HG03196 (cell line): ENCODE measurements around the gene CLEC16A.
"Not testable (repeated sequence)": the region's sequence is repeated elsewhere in the genome, so short reads cannot be mapped to it uniquely, and the experiment has no call there.

ENCODE experiments used
- ATAC-seq: cut with Tn5 transposase; IDR thresholded peaks from one replicate; pipeline ENCODE4 v1.9.1; 2021; ENCODE audit not compliant: unreplicated experiment

CLEC16A gene

GRCh38 chr16:10965440-10966061 lies 21.2 kb downstream of the CLEC16A start:
- ATAC-seq: peak; percentile 47

DNA sequence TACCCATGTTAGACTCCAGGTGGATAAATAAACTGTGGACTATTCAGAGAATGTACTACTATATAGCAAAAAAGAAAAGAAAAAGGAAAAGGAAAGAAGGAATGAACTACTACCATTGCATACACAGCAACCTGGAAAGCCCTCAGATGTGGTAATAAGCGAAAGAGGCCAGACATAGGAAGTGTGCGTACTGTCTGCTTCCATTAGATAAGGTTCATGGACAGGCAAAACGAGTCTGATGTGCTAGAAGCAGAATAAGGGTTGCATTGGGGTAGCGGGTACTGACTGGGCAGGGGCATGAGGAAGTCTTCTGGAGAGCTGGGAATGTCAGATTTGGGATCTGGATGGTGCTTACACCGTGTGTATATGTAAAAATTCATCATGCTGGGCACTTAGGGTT lies 21.8 kb downstream of the CLEC16A start:
- ATAC-seq: no peak

DNA sequence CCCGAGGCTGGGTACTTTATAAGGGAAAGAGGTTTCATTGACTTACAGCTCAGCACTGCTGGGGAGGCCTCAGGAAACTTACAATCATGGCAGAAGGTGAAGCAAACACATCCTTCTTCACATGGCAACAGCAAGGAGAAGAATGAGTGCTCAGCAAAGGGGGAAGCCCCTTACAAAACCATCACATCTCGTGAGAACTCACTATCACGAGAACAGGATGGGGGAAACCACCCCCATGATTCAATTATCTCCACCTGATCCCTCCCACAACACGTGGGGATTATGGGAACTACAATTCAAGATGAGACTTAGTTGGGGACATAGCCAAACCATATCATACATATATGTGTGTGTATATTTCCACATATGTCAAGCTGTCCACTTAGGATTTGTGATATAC lies 22.2 kb downstream of the CLEC16A start:
- ATAC-seq: not testable (repeated sequence)

DNA sequence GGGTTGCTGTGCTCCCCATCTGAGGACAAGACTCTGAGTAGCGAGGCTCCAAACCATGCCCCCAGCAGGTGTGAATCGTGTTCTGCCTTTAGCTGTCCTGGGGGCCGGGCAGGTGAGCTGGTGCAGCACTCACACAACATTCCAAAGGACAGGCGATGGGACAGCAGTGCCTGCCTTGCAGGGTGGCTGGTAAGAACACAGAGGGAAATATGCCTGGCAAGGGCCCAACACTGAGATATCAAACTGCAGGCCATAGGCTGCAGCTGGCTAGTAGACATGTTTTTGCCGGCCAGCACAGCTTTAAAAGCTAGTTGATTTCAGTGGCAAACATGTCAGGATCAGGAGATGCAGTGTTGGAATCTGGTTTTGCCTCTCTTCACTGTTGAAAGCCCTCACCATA lies 23.6 kb downstream of the CLEC16A start:
- ATAC-seq: no peak

GRCh38 chr16:10968498-10968897 lies 24.1 kb downstream of the CLEC16A start:
- no peak for ATAC-seq

DNA sequence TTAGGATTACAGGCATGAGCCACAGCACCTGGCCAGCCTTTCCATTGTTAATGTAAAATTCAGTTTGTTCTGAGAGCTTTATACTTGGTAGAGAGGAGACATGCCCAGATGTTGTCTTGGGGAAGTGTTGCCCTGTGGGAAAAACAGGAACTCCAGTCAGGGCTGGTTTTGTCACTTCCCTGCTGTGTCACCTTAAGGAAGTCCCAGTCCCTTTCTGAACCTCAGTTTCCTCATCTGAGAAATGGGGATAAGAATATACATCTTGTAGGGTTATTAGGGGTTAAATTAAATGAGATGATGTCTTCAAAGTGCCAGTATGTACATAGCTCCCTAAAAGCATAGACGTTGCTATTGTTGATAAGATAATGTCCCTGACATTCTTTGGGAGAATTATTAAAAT lies 25.3 kb downstream of the CLEC16A start:
- no peak for ATAC-seq

GRCh38 chr16:10970065-10970464 lies 25.7 kb downstream of the CLEC16A start:
- ATAC-seq: no peak

DNA sequence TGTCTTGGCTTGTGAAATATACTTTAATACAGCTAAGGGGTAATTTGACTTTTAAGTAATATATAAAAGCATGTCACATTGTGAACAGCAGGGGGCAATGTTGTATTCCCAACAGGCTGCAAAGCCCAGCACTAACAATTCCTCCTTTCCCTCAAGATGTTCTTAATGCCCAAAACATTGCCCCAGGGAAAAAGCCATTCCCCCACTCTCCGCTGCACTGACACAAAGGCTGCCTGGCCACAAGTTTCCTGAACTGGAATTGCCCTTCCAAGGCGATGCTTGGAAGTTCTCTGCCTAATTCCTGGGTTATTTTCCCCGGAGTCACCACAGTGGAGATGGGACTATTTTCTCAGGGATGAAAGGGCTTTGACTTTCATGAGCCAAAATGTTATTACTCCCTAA lies 27.2 kb downstream of the CLEC16A start:
- ATAC-seq: no peak

DNA sequence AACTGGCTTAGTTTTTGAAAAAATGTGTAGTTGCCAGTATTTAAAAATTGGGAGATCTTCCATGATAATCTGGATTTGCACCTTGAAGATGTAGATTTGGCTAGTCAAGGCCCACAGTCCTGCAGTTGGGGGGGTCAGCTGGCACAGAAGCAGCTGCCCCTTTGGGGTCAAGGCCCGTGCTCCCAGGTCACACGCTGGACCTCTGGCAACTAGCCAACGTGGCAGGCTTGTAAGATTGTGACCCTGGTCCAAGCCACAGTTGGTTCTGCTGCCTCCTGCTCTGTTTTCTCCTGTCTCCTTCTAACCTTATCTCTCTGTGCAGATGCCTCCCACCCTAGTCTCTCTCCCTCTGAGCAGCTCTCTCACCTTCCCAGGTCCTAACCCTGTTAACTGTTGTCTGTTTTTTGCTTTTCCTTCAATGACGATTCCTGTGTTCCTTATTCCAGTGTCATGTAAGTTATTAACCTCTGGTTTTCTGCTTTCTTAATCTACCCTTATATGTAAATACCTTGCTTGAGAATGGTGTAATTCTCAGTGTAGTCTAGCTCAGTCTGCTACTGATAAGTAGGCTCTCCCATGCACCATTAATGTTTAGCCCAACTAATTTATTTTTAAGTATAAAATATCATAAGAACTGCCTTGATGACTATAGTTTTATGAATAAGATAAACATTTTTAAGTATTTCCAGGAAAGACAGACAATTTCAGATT lies 27.9 kb downstream of the CLEC16A start:
- ATAC-seq: no peak

- no peak for ATAC-seq
These were observed 28.6 kb downstream of the CLEC16A start for GRCh38 chr16:10972819-10973464.

DNA sequence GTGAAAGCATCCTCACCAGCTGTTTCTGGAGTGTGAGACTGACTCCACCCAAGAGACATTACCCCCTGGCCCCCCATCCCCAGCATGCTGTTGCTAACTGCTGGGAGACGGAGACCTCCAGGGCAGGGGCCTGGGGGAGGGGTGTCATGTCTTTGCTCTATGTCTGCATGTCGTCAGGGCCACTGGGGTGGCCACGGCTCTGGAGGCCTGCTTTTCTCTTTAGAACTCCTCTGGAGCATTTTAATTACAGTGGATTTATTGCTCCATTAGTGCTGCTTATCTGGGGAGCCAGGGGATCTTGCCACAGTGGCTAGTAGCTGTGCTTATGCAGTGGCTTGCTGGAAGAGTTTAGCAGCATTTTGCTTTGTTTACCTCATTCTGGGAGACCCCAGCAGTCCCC lies 32.3 kb downstream of the CLEC16A start:
- ATAC-seq: no peak

DNA sequence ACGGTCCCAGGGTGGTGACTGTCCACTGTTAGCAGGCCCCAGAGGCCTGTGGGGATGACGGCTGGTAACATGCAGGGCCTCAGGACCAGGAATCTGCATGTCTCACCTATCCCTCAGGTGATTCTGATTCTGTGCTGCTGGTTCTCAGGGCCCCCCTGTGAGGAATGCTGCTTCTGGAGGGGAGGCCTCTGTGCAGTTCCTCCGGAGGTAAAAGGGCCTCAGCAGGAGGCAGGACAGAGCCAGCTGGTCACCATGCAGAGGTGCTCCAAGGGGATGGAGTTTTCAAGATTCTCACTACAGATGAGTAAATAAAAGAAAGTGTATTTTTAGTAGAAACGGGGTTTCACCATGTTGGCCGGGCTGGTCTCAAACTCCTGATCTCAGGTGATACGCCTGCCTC lies 33.8 kb downstream of the CLEC16A start:
- no peak for ATAC-seq

DNA sequence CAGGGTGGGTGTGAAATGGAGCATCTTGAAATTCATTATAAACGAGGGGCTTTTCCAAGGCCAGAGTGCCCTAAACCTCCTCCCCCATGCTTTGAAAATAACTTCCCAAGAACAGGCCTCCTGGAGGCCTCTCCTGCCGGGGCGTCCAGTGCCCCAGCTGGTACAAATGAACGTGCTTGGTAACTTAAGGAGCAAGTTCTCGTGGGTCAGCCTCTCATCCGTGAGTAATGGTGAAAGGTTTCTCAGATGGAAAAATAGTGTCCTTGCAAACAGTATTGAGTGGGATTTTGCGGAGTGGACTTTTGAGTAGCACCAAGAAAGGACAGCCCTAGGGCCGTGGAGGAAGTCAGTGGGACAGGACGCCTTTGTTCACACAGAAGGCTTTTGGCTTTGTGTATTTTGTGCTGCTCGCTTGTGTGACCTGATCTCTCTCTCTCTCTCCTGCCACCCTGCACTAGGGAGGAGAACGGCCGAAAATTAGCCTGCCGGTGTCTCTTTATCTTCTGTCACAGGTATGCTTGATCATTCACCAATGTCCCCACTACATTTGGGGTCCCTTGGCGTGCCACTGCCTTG lies 34.6 kb downstream of the CLEC16A start:
- ATAC-seq: no peak

GRCh38 chr16:10979717-10980601 lies 35.6 kb downstream of the CLEC16A start:
- no peak for ATAC-seq

DNA sequence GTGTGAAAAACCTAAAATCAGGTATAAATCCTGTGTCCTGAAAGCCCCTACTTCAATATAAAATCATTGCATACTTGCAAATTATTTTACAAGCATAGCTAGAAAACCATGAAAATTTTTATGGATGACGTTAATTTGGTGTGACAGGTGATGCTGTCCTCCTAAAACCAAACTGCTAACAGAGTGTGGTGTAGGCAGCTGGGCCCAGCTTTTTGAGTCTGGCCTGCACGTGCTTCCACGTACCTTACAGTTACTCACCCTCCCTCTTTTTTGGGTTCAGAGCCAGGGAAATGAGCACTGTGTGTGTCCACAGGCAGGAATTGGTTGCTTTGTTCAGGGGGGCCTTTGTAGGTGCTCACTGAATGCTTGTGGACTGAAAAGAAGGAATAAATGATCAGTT lies 36.4 kb downstream of the CLEC16A start:
- ATAC-seq: no peak

DNA sequence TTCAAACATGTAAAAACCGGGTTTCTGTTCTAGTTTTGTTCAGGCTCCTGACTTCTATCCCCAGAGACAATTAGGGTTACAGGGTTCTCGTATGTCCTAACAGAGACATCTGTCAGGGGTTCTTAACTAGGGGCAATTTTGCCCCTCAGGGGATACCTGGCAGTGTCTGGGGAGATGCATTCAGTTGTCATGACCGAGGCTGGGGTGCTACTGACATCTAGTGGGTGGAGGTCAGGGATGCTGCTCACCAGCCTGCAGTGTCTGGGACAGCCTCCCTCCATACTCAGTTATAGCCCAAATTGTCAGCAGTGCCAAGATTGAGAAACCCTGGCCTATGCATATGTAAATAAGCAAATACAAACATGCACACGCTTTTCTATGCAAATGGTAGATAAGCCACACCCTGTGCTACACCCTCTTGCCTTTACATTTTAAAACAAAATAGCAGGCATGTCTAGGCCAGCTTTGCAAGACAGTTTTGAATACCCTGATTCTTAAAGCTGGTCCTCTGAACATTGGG lies 37.4 kb downstream of the CLEC16A start:
- ATAC-seq: peak; percentile 54

DNA sequence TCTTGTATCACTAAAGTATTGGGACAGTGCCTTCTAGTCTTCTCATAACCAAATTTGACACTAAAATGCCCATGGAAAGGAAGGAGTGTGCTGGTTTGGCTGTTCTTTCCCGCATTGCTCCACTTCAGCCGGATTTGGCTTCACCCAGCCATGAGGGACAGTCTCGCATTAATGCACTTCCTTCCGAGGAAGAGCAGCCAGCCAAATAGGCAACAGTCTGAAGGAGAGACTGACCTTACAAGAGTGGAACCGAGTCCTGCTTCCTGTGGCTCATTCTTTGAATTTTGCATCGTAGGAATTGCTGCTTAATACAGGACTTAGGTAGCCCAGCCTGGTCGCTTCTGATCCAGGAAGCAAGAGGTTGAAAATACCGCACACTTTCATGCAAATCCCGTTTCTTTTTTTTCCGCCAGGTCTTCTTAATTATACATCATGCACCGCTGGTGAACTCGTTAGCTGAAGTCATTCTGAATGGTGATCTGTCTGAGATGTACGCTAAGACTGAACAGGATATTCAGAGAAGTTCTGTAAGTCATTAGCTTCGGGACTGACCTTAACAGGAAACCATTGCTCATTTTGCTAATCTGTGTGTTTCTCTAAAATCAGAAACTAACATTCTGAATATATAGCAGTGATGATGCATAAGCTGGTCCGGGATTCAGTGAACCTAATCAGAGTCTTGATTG lies 38.2 kb downstream of the CLEC16A start:
- ATAC-seq: peak; percentile 58

GRCh38 chr16:10983159-10983558 lies 38.8 kb downstream of the CLEC16A start:
- no peak for ATAC-seq

DNA sequence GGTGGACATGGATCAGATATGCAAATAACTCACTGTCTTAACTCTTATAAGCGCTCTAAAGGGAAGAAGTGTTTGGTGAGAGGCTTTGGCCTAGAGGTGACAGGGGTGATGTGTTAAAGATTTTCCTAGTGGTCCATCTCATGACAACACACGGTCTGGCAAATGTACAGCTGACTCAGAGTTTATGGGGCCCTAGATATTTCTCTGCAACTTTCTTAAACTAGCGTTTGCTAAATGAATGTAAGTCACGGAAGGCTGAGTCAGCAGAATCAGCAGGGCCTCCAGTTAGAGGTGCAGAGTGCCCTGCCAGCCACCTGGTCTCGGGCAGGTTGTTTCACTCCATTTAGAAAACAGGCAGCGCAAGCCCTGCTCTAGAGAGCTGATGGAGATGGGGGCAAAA lies 40.1 kb downstream of the CLEC16A start:
- no peak for ATAC-seq
